Esophagus muscularis mucosa (tissue), 4 donors: Measurements from ENCODE around the gene MRTFB. TPM values are rescaled to one million over a fixed set of nuclear protein-coding genes. Genes with fewer than 3 reads are reported as not detected.
A peak's percentile ranks its signal among the peaks of the same experiment; 100 is the strongest.

Source experiments
- DNase-seq: peaks from one replicate; pipeline ENCODE4 v3.0.0-alpha.2; 2017; ENCODE audit errors: extremely low spot score
- H3K27ac ChIP-seq, 4 donors: fragments of 200-600 bp; sonication (generic); replicated peaks in 1 of 4; 1 replicate in 3 of 4; 2 replicates in 1 of 4; pipeline ENCODE4 v1.5.1; 2016 to 2019; ENCODE audit warnings: mild to moderate bottlenecking in 1 of 4
- H3K27me3 ChIP-seq, 4 donors: fragments of 200-600 bp; sonication (generic); one replicate each; pipeline versions ENCODE4 v1.5.1 to v1.6.0; 2016 to 2019
- H3K36me3 ChIP-seq, 4 donors: fragments of 200-600 bp; sonication (generic); one replicate each; pipeline ENCODE4 v1.5.1; 2016 to 2019
- H3K4me1 ChIP-seq, 4 donors: fragments of 200-600 bp; sonication (generic); one replicate each; pipeline ENCODE4 v1.5.1; 2016 to 2019
- H3K4me3 ChIP-seq, 4 donors: fragments of 200-600 bp; sonication (generic); 1 replicate in 2 of 4; 2 replicates in 2 of 4; pipeline ENCODE4 v1.5.1; 2016 to 2019; ENCODE audit warnings: mild to moderate bottlenecking in 4 of 4, moderate library complexity in 1 of 4
- H3K9me3 ChIP-seq, 4 donors: fragments of 200-600 bp; sonication (generic); 1 replicate in 3 of 4; 2 replicates in 1 of 4; pipeline ENCODE4 v1.5.1; 2016 to 2019
- CTCF ChIP-seq, 3 experiments: fragments of 200-600 bp in 2 of 3; fragments of 450-650 bp in 1 of 3; sonication (generic) in 2 of 3; IDR thresholded peaks; one replicate each; pipeline ENCODE4 v1.5.1; 2017 to 2019; ENCODE audit warnings: antibody characterized with exemption in 3 of 3, mild to moderate bottlenecking in 2 of 3, moderate library complexity in 1 of 3
- EP300 ChIP-seq: sonication (generic); formaldehyde crosslinking; IDR thresholded peaks from one replicate; pipeline ENCODE4 v1.6.1; 2017; ENCODE audit warnings: antibody characterized with exemption
- POLR2A ChIP-seq: fragments of 450-650 bp; IDR thresholded peaks from one replicate; pipeline ENCODE4 v1.6.1; 2017; ENCODE audit warnings: antibody characterized with exemption, moderate library complexity, mild to moderate bottlenecking, low read depth
- POLR2AphosphoS5 ChIP-seq, 2 donors: sonication (generic); formaldehyde crosslinking; IDR thresholded peaks; one replicate each; pipeline ENCODE4 v1.6.1; 2017; ENCODE audit warnings: antibody characterized with exemption in 2 of 2
- WGBS: methylation state at CpG from one replicate; pipeline ENCODE4 v1.1.5; 2018; 5-methylcytosine and 5-hydroxymethylcytosine counted together
- intact Hi-C: fragments of 100-400 bp; cut with DNase I; formaldehyde crosslinking; loops from one replicate; pipeline ENCODE4 v1.15.1; 2023
- total RNA-seq, 4 donors: library from RNA; depleted of rRNA; stranded (reverse); fragments of >200 nt; gene quantifications; one replicate each; pipeline versions ENCODE4 v1.1.0 to v1.2.1, GENCODE V29; 2016

MRTFB gene
- total RNA-seq, 4 donors from 2014 or later: 36.3 to 63.6 (median 48.2) TPM

GRCh38 chr16:14151256-14152030 lies 80.3 kb downstream of the MRTFB start:
- Histone ChIP-seq H3K27ac (peak overlapping the region; percentile 33 to 63 (median 44)), H3K4me3 (no peak overlapping the region), H3K9me3 (no peaks in the 10 kb centered on the region), H3K4me1 (peaks cover 23 to 55% (median 41%) of the 10 kb centered on the region in 4 donors), H3K36me3 (no peaks in the 10 kb centered on the region), H3K27me3 (no peaks in the 10 kb centered on the region)
- DNase-seq: no peak
- peak in 1 of 2 donors; percentile 58 for TF ChIP-seq POLR2AphosphoS5 (IDR thresholded peaks at IDR 0.05)
- TF ChIP-seq EP300: no peak
- TF ChIP-seq POLR2A: no peak
- 88% methylated on average over 2 of the region's 2 CpGs for WGBS
- intact Hi-C loops: no loop called here

- Histone ChIP-seq H3K9me3 (no peaks in the 10 kb centered on the region), H3K27me3 (no peaks in the 10 kb centered on the region), H3K4me1 (peaks cover 21 to 40% (median 33%) of the 10 kb centered on the region in 4 donors), H3K36me3 (no peaks in the 10 kb centered on the region), H3K27ac (peak overlapping the region in 3 of 4 donors; percentile 2 to 43 (median 30)), H3K4me3 (no peak overlapping the region)
- intact Hi-C loops: no loop called here
- no peak for DNase-seq
- TF ChIP-seq POLR2A (no peak), POLR2AphosphoS5 (IDR thresholded peaks at IDR 0.05) (no peak), EP300 (no peak), CTCF (IDR thresholded peaks at IDR 0.05) (no peak)
- WGBS: 91% methylated on average over 4 of the region's 4 CpGs
Observed at GRCh38 chr16:14155572-14156190, 84.6 kb downstream of the MRTFB start.

- H3K27me3 ChIP-seq: no peaks in the 10 kb centered on the region
- peaks cover 0 to 9% (median 4%) of the 10 kb centered on the region in 4 donors for H3K4me1 ChIP-seq
- H3K4me3 ChIP-seq: no peak overlapping the region
- 81% methylated on average over 5 of the region's 5 CpGs for WGBS
- H3K9me3 ChIP-seq: no peaks in the 10 kb centered on the region
- intact Hi-C loops: no loop called here
- no peak for DNase-seq
- no peaks in the 10 kb centered on the region for H3K36me3 ChIP-seq
- TF ChIP-seq POLR2AphosphoS5 (IDR thresholded peaks at IDR 0.05) (no peak), POLR2A (no peak), CTCF (IDR thresholded peaks at IDR 0.05) (no peak), EP300 (no peak)
- no peak overlapping the region for H3K27ac ChIP-seq
Observed at GRCh38 chr16:14164916-14165662, 94.0 kb downstream of the MRTFB start.

- no peak for DNase-seq
- no peaks in the 10 kb centered on the region for H3K27me3 ChIP-seq
- peaks cover 3 to 21% (median 8%) of the 10 kb centered on the region in 4 donors for H3K4me1 ChIP-seq
- no peak overlapping the region for H3K4me3 ChIP-seq
- intact Hi-C loops: no loop called here
- no peaks in the 10 kb centered on the region for H3K9me3 ChIP-seq
- WGBS: 86% methylated on average over 3 of the region's 3 CpGs
- TF ChIP-seq CTCF (IDR thresholded peaks at IDR 0.05) (no peak), POLR2AphosphoS5 (IDR thresholded peaks at IDR 0.05) (no peak), EP300 (no peak), POLR2A (no peak)
- H3K27ac ChIP-seq: no peak overlapping the region
- H3K36me3 ChIP-seq: no peaks in the 10 kb centered on the region
Observed at GRCh38 chr16:14168146-14168545, 97.0 kb downstream of the MRTFB start.
